Uterus (tissue), 4 donors: Measurements from ENCODE around the gene ACTL8. TPM values are rescaled to one million over a fixed set of nuclear protein-coding genes. Genes with fewer than 3 reads are reported as not detected.

ENCODE experiments used
- DNase-seq, 2 donors: peaks; one replicate each; pipeline ENCODE4 v3.0.0-alpha.2; 2019 to 2020
- H3K27ac ChIP-seq, 2 donors: fragments of 200-600 bp; sonication (generic); 1 replicate in 1 of 2; 2 replicates in 1 of 2; pipeline ENCODE4 v1.5.1; 2016 to 2018
- H3K27me3 ChIP-seq, 2 donors: fragments of 200-600 bp; sonication (generic); one replicate each; pipeline ENCODE4 v1.5.1; 2018 to 2019; ENCODE audit warnings: control low read depth in 1 of 2
- H3K36me3 ChIP-seq, 2 donors: fragments of 200-600 bp; sonication (generic); one replicate each; pipeline ENCODE4 v1.5.1; 2019; ENCODE audit warnings: control low read depth in 1 of 2
- H3K4me1 ChIP-seq, 2 donors: fragments of 200-600 bp; sonication (generic); one replicate each; pipeline ENCODE4 v1.5.1; 2018 to 2019; ENCODE audit warnings: control low read depth in 1 of 2
- H3K4me3 ChIP-seq, 2 donors: fragments of 200-600 bp; sonication (generic); 1 replicate in 1 of 2; 2 replicates in 1 of 2; pipeline ENCODE4 v1.5.1; 2018 to 2019; ENCODE audit warnings: mild to moderate bottlenecking in 1 of 2
- H3K9me3 ChIP-seq, 2 donors: fragments of 200-600 bp; sonication (generic); one replicate each; pipeline ENCODE4 v1.5.1; 2019; ENCODE audit warnings: control low read depth in 1 of 2
- POLR2A ChIP-seq, 2 donors: fragments of 450-650 bp; IDR thresholded peaks; one replicate each; pipeline ENCODE4 v1.6.1; 2016; ENCODE audit warnings: antibody characterized with exemption in 2 of 2, mild to moderate bottlenecking in 1 of 2, moderate library complexity in 1 of 2
- intact Hi-C: fragments of 100-400 bp; cut with DNase I; formaldehyde crosslinking; loops from one replicate; pipeline ENCODE4 v1.15.1; 2023; ENCODE audit warnings: low total_unique reads
- total RNA-seq, 4 donors: library from RNA; depleted of rRNA in 3 of 4; stranded (reverse); fragments of >200 nt in 3 of 4; gene quantifications; one replicate each; pipeline versions ENCODE4 v1.1.0 to v1.2.4, GENCODE V29; 2014 to 2023
- TF ChIP-seq, protein P1 (sequence below), 4 experiments: fragments of 200-600 bp in 2 of 4; fragments of 450-650 bp in 2 of 4; sonication (generic) in 2 of 4; IDR thresholded peaks; one replicate each; pipeline ENCODE4 v1.5.1; 2016 to 2019; ENCODE audit warnings: antibody characterized with exemption in 4 of 4, mild to moderate bottlenecking in 2 of 4, moderate library complexity in 1 of 4
- donor health status: DM: yes; HTN: yes; CAD: no.

ACTL8 gene
- total RNA-seq, 4 donors from 2014 or later: not detected

DNA sequence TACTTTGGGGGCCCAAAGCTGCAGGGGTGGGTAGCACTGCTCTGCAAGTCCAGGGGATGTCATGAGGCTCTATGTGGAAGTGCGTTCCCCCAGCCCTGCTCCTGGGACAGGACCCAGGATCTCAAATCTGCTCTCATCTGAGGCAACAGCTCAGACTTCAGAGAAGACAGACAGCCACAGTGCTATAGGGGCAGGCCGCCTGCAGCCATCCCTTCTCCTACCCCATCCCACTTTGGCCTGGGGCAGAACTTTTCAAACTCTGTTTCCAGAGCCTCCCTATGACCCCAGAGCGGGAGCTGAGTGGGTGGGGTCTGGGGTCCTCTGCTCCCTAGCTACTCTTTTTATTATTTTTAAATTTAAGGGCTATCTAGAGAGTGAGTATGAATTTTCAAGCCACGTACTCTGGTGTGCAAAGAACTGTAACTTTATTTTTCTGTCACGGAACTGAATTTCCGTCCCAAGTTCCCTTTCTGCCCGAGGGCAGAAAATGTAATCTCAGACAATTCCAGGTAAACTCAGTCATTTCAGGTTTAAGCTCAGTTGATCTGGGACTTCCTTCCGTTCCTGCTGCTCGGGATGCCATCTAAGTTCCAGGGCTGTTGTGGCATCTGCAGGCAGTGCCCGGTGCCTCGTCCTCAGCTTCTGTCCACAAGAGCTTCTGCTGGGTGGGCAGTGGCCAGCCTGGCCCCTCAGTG, 98.3 kb downstream of the ACTL8 start:
- no peaks in the 10 kb centered on the region for H3K9me3 ChIP-seq
- TF ChIP-seq, protein P1, sequence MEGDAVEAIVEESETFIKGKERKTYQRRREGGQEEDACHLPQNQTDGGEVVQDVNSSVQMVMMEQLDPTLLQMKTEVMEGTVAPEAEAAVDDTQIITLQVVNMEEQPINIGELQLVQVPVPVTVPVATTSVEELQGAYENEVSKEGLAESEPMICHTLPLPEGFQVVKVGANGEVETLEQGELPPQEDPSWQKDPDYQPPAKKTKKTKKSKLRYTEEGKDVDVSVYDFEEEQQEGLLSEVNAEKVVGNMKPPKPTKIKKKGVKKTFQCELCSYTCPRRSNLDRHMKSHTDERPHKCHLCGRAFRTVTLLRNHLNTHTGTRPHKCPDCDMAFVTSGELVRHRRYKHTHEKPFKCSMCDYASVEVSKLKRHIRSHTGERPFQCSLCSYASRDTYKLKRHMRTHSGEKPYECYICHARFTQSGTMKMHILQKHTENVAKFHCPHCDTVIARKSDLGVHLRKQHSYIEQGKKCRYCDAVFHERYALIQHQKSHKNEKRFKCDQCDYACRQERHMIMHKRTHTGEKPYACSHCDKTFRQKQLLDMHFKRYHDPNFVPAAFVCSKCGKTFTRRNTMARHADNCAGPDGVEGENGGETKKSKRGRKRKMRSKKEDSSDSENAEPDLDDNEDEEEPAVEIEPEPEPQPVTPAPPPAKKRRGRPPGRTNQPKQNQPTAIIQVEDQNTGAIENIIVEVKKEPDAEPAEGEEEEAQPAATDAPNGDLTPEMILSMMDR (IDR thresholded peaks at IDR 0.05): no peak
- no peak for TF ChIP-seq POLR2A (IDR thresholded peaks at IDR 0.05)
- H3K4me3 ChIP-seq: no peak overlapping the region
- H3K36me3 ChIP-seq: no peaks in the 10 kb centered on the region
- no peaks in the 10 kb centered on the region for H3K4me1 ChIP-seq
- no peaks in the 10 kb centered on the region for H3K27me3 ChIP-seq
- intact Hi-C loops: no loop called here
- no peak overlapping the region for H3K27ac ChIP-seq
- no peak for DNase-seq

DNA sequence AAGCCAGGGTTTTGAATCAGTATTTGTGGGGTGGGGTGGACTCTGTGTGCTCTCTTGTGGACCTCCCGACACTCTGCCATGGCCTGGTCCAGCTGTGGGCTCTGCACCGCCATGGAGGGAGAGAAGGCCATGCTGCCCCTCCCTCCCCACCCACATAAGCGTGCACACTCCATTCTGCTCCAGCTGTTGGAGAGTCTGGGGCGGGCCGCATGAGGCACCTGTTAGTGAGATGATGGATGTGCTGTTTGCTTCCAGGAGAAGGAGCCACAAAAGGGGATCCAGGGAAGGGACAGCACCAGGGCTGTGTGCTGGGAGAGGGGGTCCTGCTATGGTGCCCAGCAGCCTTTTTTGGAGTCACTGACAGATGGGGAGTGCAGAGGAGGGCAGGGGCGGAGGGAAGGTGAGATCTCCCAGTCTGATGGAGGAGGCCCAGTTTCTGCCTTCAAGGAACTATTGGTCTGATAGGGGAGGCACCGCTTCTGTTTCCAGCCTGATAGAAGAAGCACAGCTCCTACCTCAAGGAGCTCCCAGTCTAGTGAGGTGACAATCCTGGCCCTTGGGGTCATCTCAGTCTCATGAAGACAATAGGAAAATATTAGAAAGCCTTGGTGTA, 101.5 kb downstream of the ACTL8 start:
- Histone ChIP-seq H3K4me1 (no peaks in the 10 kb centered on the region), H3K4me3 (no peak overlapping the region), H3K36me3 (no peaks in the 10 kb centered on the region), H3K27me3 (no peaks in the 10 kb centered on the region), H3K27ac (no peak overlapping the region), H3K9me3 (no peaks in the 10 kb centered on the region)
- DNase-seq: no peak
- no peak for TF ChIP-seq POLR2A (IDR thresholded peaks at IDR 0.05)
- TF ChIP-seq, protein P1 (IDR thresholded peaks at IDR 0.05): no peak
- intact Hi-C loops: no loop called here

DNA sequence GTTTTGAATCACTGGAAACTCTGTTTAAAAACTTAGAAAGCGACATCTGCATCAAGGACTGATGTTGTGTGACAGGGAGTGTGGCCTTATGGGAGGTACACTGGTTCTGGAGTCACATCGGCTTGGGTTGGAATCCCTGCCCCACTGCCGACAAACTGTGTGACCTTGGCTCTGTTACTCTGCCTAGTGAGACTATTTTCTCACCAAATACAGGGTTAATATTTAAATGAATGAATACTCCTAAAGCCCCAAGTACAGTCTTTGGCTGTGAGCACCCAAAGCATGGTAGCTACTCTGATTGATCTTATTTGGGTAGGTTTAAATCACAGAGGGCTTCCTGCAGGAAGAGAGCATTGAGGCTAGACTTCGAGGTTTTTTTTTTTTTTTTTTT, 102.0 kb downstream of the ACTL8 start:
- H3K27ac ChIP-seq: no peak overlapping the region
- H3K4me1 ChIP-seq: no peaks in the 10 kb centered on the region
- TF ChIP-seq, protein P1 (IDR thresholded peaks at IDR 0.05): no peak
- no peak for TF ChIP-seq POLR2A (IDR thresholded peaks at IDR 0.05)
- H3K4me3 ChIP-seq: no peak overlapping the region
- intact Hi-C loops: no loop called here
- no peaks in the 10 kb centered on the region for H3K27me3 ChIP-seq
- no peaks in the 10 kb centered on the region for H3K36me3 ChIP-seq
- no peaks in the 10 kb centered on the region for H3K9me3 ChIP-seq
- no peak for DNase-seq

DNA sequence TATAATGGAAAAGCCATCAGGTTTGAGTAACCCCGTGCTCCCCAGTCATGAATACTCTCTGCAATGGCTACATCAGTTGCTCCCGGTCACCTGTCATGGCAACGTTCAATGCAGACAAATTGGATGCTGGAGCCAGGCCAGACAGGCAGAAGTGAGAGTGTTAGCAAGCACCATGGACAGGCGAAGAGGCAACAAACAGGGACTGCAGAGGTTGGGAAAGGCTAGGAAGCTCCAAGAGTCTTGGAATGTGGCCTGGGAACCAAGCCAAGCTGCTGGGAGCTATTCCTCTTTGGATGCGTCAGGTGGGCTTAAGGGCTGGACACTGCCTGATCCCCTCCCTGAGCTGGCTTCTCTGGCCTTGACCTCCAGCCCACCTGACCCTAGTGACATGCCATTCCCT, 102.9 kb downstream of the ACTL8 start:
- Histone ChIP-seq H3K36me3 (no peaks in the 10 kb centered on the region), H3K9me3 (no peaks in the 10 kb centered on the region), H3K4me3 (no peak overlapping the region), H3K27ac (no peak overlapping the region), H3K27me3 (no peaks in the 10 kb centered on the region), H3K4me1 (no peaks in the 10 kb centered on the region)
- intact Hi-C loops: no loop called here
- no peak for TF ChIP-seq POLR2A (IDR thresholded peaks at IDR 0.05)
- TF ChIP-seq, protein P1 (IDR thresholded peaks at IDR 0.05): no peak
- DNase-seq: no peak

DNA sequence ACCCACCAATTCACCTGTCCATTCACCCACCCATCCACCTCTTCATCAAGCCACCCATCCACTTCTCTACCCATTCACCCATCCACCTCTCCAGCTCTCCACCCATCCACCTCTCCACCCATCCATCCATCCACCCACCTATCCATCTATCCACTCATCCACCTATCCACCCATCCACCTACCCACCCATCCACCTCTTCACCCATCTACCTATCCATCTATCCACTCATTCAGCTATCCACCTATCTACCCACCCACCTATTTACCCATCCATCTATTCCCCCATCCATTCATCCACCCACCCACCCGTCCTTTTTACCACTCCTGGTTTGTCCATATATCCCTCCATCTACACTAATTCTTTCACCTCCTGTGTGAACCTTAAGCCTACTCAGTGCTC, 105.7 kb downstream of the ACTL8 start:
- intact Hi-C loops: no loop called here
- H3K4me3 ChIP-seq: no peak overlapping the region

More for the DNA sequence above, 105.7 kb downstream of the ACTL8 start:
- Histone ChIP-seq H3K9me3 (no peaks in the 10 kb centered on the region), H3K27me3 (no peaks in the 10 kb centered on the region), H3K36me3 (no peaks in the 10 kb centered on the region), H3K27ac (no peak overlapping the region), H3K4me1 (no peaks in the 10 kb centered on the region)
- no peak for DNase-seq
- TF ChIP-seq POLR2A (IDR thresholded peaks at IDR 0.05): no peak
- TF ChIP-seq, protein P1 (IDR thresholded peaks at IDR 0.05): no peak
